CD14-positive monocyte (primary cell): ENCODE results near the gene ZSCAN12. TPM values are rescaled to one million over a fixed set of nuclear protein-coding genes. Genes with fewer than 3 reads are reported as not detected.

Experiments
- DNase-seq, 3 donors: peaks; one replicate each; pipeline ENCODE4 v3.0.0-alpha.2; 2011 to 2022
- H2AFZ ChIP-seq: 2 replicates; pipeline ENCODE4 v1.6.0; 2012; ENCODE audit warnings: mild to moderate bottlenecking, low read depth, low read length, inconsistent platforms; ENCODE audit not compliant: insufficient read depth, poor library complexity, severe bottlenecking
- H3K27ac ChIP-seq, 2 donors: 1 replicate in 1 of 2; 2 replicates in 1 of 2; pipeline ENCODE4 v1.5.1; 2012 to 2013; ENCODE audit warnings: low read length in 2 of 2, control low read depth in 1 of 2, inconsistent platforms in 1 of 2, low read depth in 1 of 2, mild to moderate bottlenecking in 1 of 2
- H3K27me3 ChIP-seq, 2 donors: one replicate each; pipeline versions ENCODE4 v1.6.0 to v1.6.1; 2011 to 2013; ENCODE audit warnings: low read length in 2 of 2; ENCODE audit not compliant: control insufficient read depth in 2 of 2, insufficient read depth in 2 of 2
- H3K36me3 ChIP-seq, 2 donors: replicated peaks in 1 of 2; 1 replicate in 1 of 2; 2 replicates in 1 of 2; pipeline versions ENCODE4 v1.5.1 to v1.6.1; 2012 to 2013; ENCODE audit warnings: low read length in 2 of 2, control low read depth in 1 of 2, inconsistent platforms in 1 of 2, mild to moderate bottlenecking in 1 of 2; ENCODE audit not compliant: insufficient read depth in 2 of 2, control insufficient read depth in 1 of 2
- H3K4me1 ChIP-seq, 2 donors: 1 replicate in 1 of 2; 2 replicates in 1 of 2; pipeline versions ENCODE4 v1.5.1 to v1.6.1; 2012 to 2013; ENCODE audit warnings: low read length in 2 of 2, control low read depth in 1 of 2, inconsistent platforms in 1 of 2, mild to moderate bottlenecking in 1 of 2, moderate library complexity in 1 of 2; ENCODE audit not compliant: insufficient read depth in 2 of 2, control insufficient read depth in 1 of 2
- H3K4me2 ChIP-seq: replicated peaks from 2 replicates; pipeline ENCODE3; 2012; ENCODE audit warnings: low read length, moderate library complexity, mild to moderate bottlenecking; ENCODE audit not compliant: poor library complexity, severe bottlenecking; ENCODE audit errors: extremely low read depth
- H3K4me3 ChIP-seq, 3 experiments: fragments of 200-600 bp in 1 of 3; sonication (generic) in 1 of 3; replicated peaks in 1 of 3; 1 replicate in 2 of 3; 2 replicates in 1 of 3; pipeline ENCODE4 v1.5.1; 2011 to 2013; ENCODE audit warnings: low read length in 3 of 3, mild to moderate bottlenecking in 3 of 3, control low read depth in 2 of 3, low read depth in 2 of 3, inconsistent platforms in 1 of 3, moderate library complexity in 1 of 3
- H3K79me2 ChIP-seq: 2 replicates; pipeline ENCODE4 v1.6.0; 2012; ENCODE audit warnings: mild to moderate bottlenecking, control low read depth, inconsistent platforms, low read length, moderate library complexity; ENCODE audit not compliant: insufficient read depth
- H3K9ac ChIP-seq: 2 replicates; pipeline ENCODE4 v1.6.0; 2017; ENCODE audit warnings: low read length, mild to moderate bottlenecking; ENCODE audit not compliant: insufficient read depth, poor library complexity, severe bottlenecking
- H3K9me3 ChIP-seq, 2 donors: replicated peaks in 1 of 2; 1 replicate in 1 of 2; 2 replicates in 1 of 2; pipeline versions ENCODE4 v1.5.1 to v1.6.1; 2012 to 2013; ENCODE audit warnings: low read length in 2 of 2, control low read depth in 1 of 2; ENCODE audit not compliant: control insufficient read depth in 1 of 2, insufficient read depth in 1 of 2
- H4K20me1 ChIP-seq: 2 replicates; pipeline ENCODE4 v1.6.0; 2012; ENCODE audit warnings: mild to moderate bottlenecking, low read length, control low read depth, moderate library complexity; ENCODE audit not compliant: insufficient read depth
- H3K27ac Mint-ChIP-seq, 7 donors: one replicate each; pipeline ENCODE4 v1.8.0; 2020; ENCODE audit warnings: mild to moderate bottlenecking in 7 of 7, mixed read lengths in 7 of 7, moderate library complexity in 6 of 7, inconsistent platforms in 2 of 7
- H3K27me3 Mint-ChIP-seq, 3 donors: one replicate each; pipeline ENCODE4 v1.8.0; 2021 to 2022; ENCODE audit warnings: low read depth in 3 of 3, mild to moderate bottlenecking in 3 of 3, mixed read lengths in 3 of 3, moderate library complexity in 3 of 3, inconsistent platforms in 1 of 3
- H3K36me3 Mint-ChIP-seq, 2 donors: one replicate each; pipeline ENCODE4 v1.8.0; 2020; ENCODE audit warnings: mixed read lengths in 2 of 2, inconsistent platforms in 1 of 2, mild to moderate bottlenecking in 1 of 2
- H3K4me1 Mint-ChIP-seq: one replicate; pipeline ENCODE4 v1.8.0; 2020; ENCODE audit warnings: mild to moderate bottlenecking, mixed read lengths
- H3K4me3 Mint-ChIP-seq, 2 donors: one replicate each; pipeline ENCODE4 v1.8.0; 2020; ENCODE audit warnings: mild to moderate bottlenecking in 2 of 2, mixed read lengths in 2 of 2, moderate library complexity in 1 of 2
- H3K9me3 Mint-ChIP-seq, 7 donors: one replicate each; pipeline ENCODE4 v1.8.0; 2020 to 2022; ENCODE audit warnings: mixed read lengths in 7 of 7, mild to moderate bottlenecking in 6 of 7, moderate library complexity in 6 of 7, inconsistent platforms in 2 of 7
- CTCF ChIP-seq: fragments of 200-600 bp; IDR thresholded peaks from one replicate; pipeline ENCODE4 v1.8.0; 2022; ENCODE audit warnings: antibody characterized with exemption, mild to moderate bottlenecking
- WGBS: methylation state at CpG from one replicate; pipeline ENCODE4 v1.1.5; 2013; ENCODE audit warnings: missing lambda C conversion rate; ENCODE audit not compliant: insufficient coverage; 5-methylcytosine and 5-hydroxymethylcytosine counted together
- intact Hi-C, 2 donors: fragments of 100-400 bp; cut with micrococcal nuclease; formaldehyde crosslinking; loops; one replicate each; pipeline versions ENCODE4 v1.15.0 to v1.15.1; 2023
- polyA plus RNA-seq, 3 donors: library from polyadenylated mRNA; depleted of rRNA in 1 of 3; unstranded in 2 of 3; stranded (reverse) in 1 of 3; fragments of 300-500 nt in 2 of 3; fragments of >200 nt in 1 of 3; fragmentation: Illumina TruSeq in 2 of 3; gene quantifications; 1 replicate in 2 of 3; 2 replicates in 1 of 3; pipeline ENCODE4 v1.2.3, GENCODE V29; 2012 to 2021

The ZSCAN12 gene
- polyA plus RNA-seq, 3 donors: 0.50 to 0.79 (median 0.73) TPM

GRCh38 chr6:28443112-28443773, 43.7 kb upstream of the ZSCAN12 start, which contains the start of gene ZSCAN23:
ZSCAN23 (minus strand) TSS chr6:28443491; CDS start chr6:28436266, 7,225 bp downstream.
- Histone ChIP-seq H4K20me1 (no peaks in the 10 kb centered on the region), H3K4me1 (peaks cover 7 to 13% of the 10 kb centered on the region in 2 donors), H3K9ac (no peak within 1 kb of the TSS), H3K4me3 (peak within 1 kb of the TSS; percentile 1 to 73 (median 19)), H2AFZ (peak within 1 kb of the TSS; percentile 82), H3K36me3 (no peaks in the 10 kb centered on the region), H3K79me2 (no peaks in the 10 kb centered on the region), H3K27ac (no peak within 1 kb of the TSS), H3K9me3 (peaks cover 19 to 42% of the 10 kb centered on the region in 2 donors), H3K27me3 (peaks cover 37 to 59% of the 10 kb centered on the region in 2 donors), H3K4me2 (peak within 1 kb of the TSS; percentile 73)
- peak; percentile 6 to 45 (median 11) for DNase-seq
- peaks cover 4 to 8% of the 10 kb centered on the region in 2 donors for H3K36me3 Mint-ChIP-seq
- intact Hi-C loops: no loop called here
- under 1% methylated on average over 21 of the region's 32 CpGs for WGBS
- peaks cover 15 to 48% (median 34%) of the 10 kb centered on the region in 7 donors for H3K9me3 Mint-ChIP-seq
- H3K4me1 Mint-ChIP-seq: peaks cover 15% of the 10 kb centered on the region
- peak within 1 kb of the TSS in 1 of 7 donors; percentile 75 for H3K27ac Mint-ChIP-seq
- H3K27me3 Mint-ChIP-seq: peaks cover 40 to 48% (median 48%) of the 10 kb centered on the region in 3 donors
- peak within 1 kb of the TSS; percentile 72 to 96 for H3K4me3 Mint-ChIP-seq
- TF ChIP-seq CTCF: no peak

DNA sequence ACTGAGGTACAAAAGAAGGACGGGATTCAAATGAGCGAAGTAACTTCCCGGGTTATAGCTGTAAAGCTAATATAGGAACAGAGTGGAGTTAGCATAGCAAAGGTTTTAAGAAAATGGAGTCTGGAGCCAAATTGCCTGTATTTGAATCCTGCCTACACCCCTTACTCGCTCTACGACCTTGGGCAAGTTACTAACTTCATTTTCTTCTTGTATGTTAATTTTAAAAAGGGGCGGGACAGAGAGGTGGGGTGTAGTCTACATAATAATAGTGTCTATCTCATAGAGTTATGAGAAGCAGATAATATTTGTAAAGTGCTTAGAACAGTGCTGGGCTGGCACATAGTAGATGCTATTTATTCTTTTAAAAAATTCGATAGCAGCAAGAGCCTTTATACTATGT, 43.0 kb upstream of the ZSCAN12 start:
- no CpG with 5 or more reads among the region's 7 CpGs for WGBS
- H3K79me2 ChIP-seq: no peaks in the 10 kb centered on the region
- intact Hi-C loops: no loop called here
- H3K4me1 Mint-ChIP-seq: peaks cover 15% of the 10 kb centered on the region
- TF ChIP-seq CTCF: no peak
- peaks cover 37 to 47% (median 47%) of the 10 kb centered on the region in 3 donors for H3K27me3 Mint-ChIP-seq
- no peaks in the 10 kb centered on the region for H3K36me3 ChIP-seq
- peaks cover 35 to 53% of the 10 kb centered on the region in 2 donors for H3K27me3 ChIP-seq
- peaks cover 4 to 8% of the 10 kb centered on the region in 2 donors for H3K36me3 Mint-ChIP-seq
- peak overlapping the region in 1 of 3 experiments; percentile 73 for H3K4me3 ChIP-seq
- no peak overlapping the region for H3K9ac ChIP-seq
- peaks cover 15 to 48% (median 34%) of the 10 kb centered on the region in 7 donors for H3K9me3 Mint-ChIP-seq
- no peak overlapping the region for H3K4me2 ChIP-seq
- H3K27ac Mint-ChIP-seq: no peak overlapping the region
- no peak for DNase-seq
- peak overlapping the region; percentile 82 for H2AFZ ChIP-seq
- H3K27ac ChIP-seq: no peak overlapping the region
- H3K4me3 Mint-ChIP-seq: peak overlapping the region in 1 of 2 donors; percentile 96
- peaks cover 7 to 13% of the 10 kb centered on the region in 2 donors for H3K4me1 ChIP-seq
- H4K20me1 ChIP-seq: no peaks in the 10 kb centered on the region
- H3K9me3 ChIP-seq: peaks cover 19 to 42% of the 10 kb centered on the region in 2 donors
